Calu3 (cell line): ENCODE data around the gene CEP128. TPM values are rescaled to one million over a fixed set of nuclear protein-coding genes. Genes with fewer than 3 reads are reported as not detected.

Source experiments
- BruUV-seq: library from RNA; stranded (reverse); fragments of 400-500 nt; replicated peaks from 2 replicates; lab custom pipeline; 2021; lab: Mats Ljungman, UMichigan
- CTCF ChIA-PET: fragments of 300-600 bp; sonication (Branson Sonifier 250); formaldehyde crosslinking; loops from one replicate; lab custom pipeline; 2022; ENCODE audit warnings: antibody characterized with exemption; lab: Charles Lee
- DNase-seq: peaks from one replicate; pipeline ENCODE4 v3.0.0; 2022
- H3K27ac Mint-ChIP-seq: one replicate; pipeline ENCODE4 v1.8.0; 2022; ENCODE audit warnings: mixed read lengths; ENCODE audit not compliant: unreplicated experiment
- H3K27me3 Mint-ChIP-seq: one replicate; pipeline ENCODE4 v1.8.0; 2022; ENCODE audit warnings: mixed read lengths; ENCODE audit not compliant: unreplicated experiment
- H3K36me3 Mint-ChIP-seq: one replicate; pipeline ENCODE4 v1.8.0; 2022; ENCODE audit warnings: mild to moderate bottlenecking, moderate library complexity, mixed read lengths; ENCODE audit not compliant: insufficient read depth, unreplicated experiment
- H3K4me1 Mint-ChIP-seq: one replicate; pipeline ENCODE4 v1.8.0; 2022; ENCODE audit warnings: mild to moderate bottlenecking, low read depth, mixed read lengths; ENCODE audit not compliant: unreplicated experiment
- H3K4me3 Mint-ChIP-seq: one replicate; pipeline ENCODE4 v1.8.0; 2022; ENCODE audit warnings: mild to moderate bottlenecking, low read depth, moderate library complexity, mixed read lengths; ENCODE audit not compliant: unreplicated experiment
- H3K9me3 Mint-ChIP-seq: one replicate; pipeline ENCODE4 v1.8.0; 2022; ENCODE audit warnings: low read depth, mixed read lengths; ENCODE audit not compliant: unreplicated experiment
- intact Hi-C: fragments of 100-400 bp; cut with micrococcal nuclease; formaldehyde crosslinking; loops from one replicate; pipeline ENCODE4 v1.10.0; 2022; ENCODE audit not compliant: unreplicated experiment
- total RNA-seq: library from RNA; stranded (reverse); gene quantifications from 2 replicates; pipeline ENCODE4 v1.2.3, GENCODE V29; 2022
- TF ChIP-seq, protein P1 (sequence below): fragments of 200-600 bp; IDR thresholded peaks from one replicate; pipeline ENCODE4 v1.8.0; 2022; ENCODE audit warnings: antibody characterized with exemption; ENCODE audit not compliant: unreplicated experiment

CEP128 gene
- total RNA-seq, 1 experiment from 2014 or later: 22.9 TPM

DNA sequence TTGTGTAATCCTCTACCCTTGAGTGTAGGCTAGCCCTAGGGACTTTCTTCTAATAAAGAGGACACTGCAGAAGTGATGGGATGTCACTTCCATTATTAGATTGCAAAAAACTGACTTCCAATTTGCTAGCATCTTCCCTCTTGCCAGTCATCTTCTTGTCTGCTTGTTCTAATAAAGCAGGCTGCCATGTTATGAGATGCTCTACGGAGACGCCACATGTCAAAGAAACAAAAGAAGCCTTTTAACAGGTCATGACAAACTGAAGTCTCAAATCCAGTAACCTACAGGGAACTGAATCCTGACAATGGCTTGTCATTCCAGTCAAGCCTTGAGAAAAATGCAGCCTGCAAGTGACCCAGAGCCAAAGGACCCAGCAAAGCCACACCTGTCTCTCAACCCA, 76.0 kb downstream of the CEP128 start:
- Mint-ChIP-seq H3K4me1 (no peaks in the 10 kb centered on the region), H3K9me3 (peaks cover 5% of the 10 kb centered on the region), H3K4me3 (no peak overlapping the region), H3K36me3 (no peaks in the 10 kb centered on the region), H3K27ac (no peak overlapping the region), H3K27me3 (no peaks in the 10 kb centered on the region)
- DNase-seq: no peak
- TF ChIP-seq, protein P1, sequence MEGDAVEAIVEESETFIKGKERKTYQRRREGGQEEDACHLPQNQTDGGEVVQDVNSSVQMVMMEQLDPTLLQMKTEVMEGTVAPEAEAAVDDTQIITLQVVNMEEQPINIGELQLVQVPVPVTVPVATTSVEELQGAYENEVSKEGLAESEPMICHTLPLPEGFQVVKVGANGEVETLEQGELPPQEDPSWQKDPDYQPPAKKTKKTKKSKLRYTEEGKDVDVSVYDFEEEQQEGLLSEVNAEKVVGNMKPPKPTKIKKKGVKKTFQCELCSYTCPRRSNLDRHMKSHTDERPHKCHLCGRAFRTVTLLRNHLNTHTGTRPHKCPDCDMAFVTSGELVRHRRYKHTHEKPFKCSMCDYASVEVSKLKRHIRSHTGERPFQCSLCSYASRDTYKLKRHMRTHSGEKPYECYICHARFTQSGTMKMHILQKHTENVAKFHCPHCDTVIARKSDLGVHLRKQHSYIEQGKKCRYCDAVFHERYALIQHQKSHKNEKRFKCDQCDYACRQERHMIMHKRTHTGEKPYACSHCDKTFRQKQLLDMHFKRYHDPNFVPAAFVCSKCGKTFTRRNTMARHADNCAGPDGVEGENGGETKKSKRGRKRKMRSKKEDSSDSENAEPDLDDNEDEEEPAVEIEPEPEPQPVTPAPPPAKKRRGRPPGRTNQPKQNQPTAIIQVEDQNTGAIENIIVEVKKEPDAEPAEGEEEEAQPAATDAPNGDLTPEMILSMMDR: no peak
- BruUV-seq: no TSS peak
- intact Hi-C loops: no loop called here
- CTCF ChIA-PET: no interaction called here

DNA sequence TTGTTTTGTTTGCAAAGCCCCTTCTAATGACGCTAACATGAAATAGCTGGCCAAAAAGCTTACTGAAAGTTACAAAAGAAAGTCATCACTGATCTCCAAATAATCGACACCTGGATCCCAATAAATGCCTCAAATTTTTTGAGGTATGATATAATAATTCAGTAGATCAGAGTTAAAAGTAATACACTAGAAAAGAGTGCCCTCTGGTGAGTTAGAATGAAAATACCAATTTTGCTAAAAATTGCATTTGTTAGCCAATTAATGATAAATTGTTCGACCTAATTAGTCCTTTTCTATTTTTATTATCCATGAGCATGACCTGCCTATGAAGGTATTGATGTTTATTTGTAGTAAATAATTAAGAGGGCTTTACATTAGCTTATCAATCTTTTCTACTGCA, 78.6 kb downstream of the CEP128 start:
- Mint-ChIP-seq H3K27me3 (no peaks in the 10 kb centered on the region), H3K9me3 (peaks cover 3% of the 10 kb centered on the region), H3K4me3 (no peak overlapping the region), H3K36me3 (no peaks in the 10 kb centered on the region), H3K27ac (no peak overlapping the region), H3K4me1 (no peaks in the 10 kb centered on the region)
- CTCF ChIA-PET: interaction anchor here (0.6 to 1.2 kb wide), 2 partner anchors 645 to 807 kb away, joined by 3 read pairs; no protein-coding TSS in a partner anchor
- intact Hi-C loops: no loop called here
- no TSS peak for BruUV-seq
- DNase-seq: no peak
- TF ChIP-seq, protein P1: peak; percentile 14

DNA sequence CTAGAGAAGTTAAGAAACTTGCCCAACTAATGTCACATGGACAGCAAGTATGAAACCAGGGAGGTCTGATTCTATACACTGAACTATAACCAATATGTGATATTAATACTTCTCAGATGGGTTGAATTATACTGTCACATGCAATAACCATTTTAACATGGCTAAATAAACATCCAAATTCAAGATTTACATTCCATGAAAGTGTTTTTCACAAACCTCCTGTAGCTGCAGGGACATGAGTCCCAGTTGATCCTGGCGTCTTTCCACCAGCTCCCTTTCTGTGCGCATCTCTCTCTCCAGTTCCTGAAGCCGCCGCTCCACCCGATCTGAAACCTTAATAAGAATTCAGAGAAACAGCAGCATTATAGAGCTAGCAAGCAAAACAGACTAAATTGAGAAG, 79.0 kb downstream of the CEP128 start:
- no peak for DNase-seq
- H3K36me3 Mint-ChIP-seq: no peaks in the 10 kb centered on the region
- H3K9me3 Mint-ChIP-seq: peaks cover 3% of the 10 kb centered on the region
- no peak overlapping the region for H3K27ac Mint-ChIP-seq
- BruUV-seq: no TSS peak
- no peak overlapping the region for H3K4me3 Mint-ChIP-seq
- TF ChIP-seq, protein P1: no peak
- no peaks in the 10 kb centered on the region for H3K27me3 Mint-ChIP-seq
- intact Hi-C loops: no loop called here
- CTCF ChIA-PET: interaction anchor here (1.2 kb wide), 1 partner anchor 645 kb away, joined by 3 read pairs; no protein-coding TSS in a partner anchor
- no peaks in the 10 kb centered on the region for H3K4me1 Mint-ChIP-seq

DNA sequence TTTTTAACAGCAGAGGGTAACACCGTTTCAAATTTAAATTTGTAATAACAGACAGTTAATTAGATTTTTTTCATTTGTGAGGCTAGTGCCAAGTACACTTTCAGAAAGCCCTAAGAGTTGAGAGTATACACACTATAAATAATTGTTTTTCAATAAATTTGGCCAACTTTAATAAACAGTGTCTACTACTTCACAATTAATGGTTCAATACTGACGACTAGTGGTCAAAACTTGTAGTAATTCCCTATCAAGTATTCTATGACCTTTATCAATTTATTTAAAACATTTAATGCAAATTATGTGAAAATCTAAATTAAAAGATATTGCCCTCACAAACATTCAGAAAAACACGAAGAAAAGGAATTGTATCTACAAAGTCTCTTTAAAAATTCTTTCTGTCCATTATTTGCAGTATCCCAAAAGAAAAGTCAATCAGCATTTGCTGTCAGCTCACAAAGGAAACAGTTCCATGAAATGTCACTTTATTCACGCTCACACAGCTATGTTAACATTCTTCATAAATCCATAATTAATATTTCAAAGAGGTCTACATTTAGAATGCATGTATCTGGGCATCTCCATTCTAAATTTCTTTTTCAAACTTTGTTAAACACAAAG, 91.2 kb downstream of the CEP128 start:
- no peak for DNase-seq
- Mint-ChIP-seq H3K36me3 (no peaks in the 10 kb centered on the region), H3K9me3 (no peaks in the 10 kb centered on the region), H3K4me1 (no peaks in the 10 kb centered on the region), H3K27me3 (no peaks in the 10 kb centered on the region), H3K27ac (no peak overlapping the region), H3K4me3 (no peak overlapping the region)
- no TSS peak for BruUV-seq
- TF ChIP-seq, protein P1: peak; percentile 39
- intact Hi-C loops: loop anchor here (1.0 to 5.0 kb wide), 4 partner anchors 637 to 1883 kb away; no protein-coding TSS in a partner anchor
- CTCF ChIA-PET: interaction anchor here (1.2 to 1.6 kb wide), 2 partner anchors 794 kb away, joined by 5 to 7 read pairs; no protein-coding TSS in a partner anchor
